DOHH2 (cell line): ENCODE data around the gene DDR1.

Experiments used
- H3F3A ChIP-seq: fragments of 200-600 bp; sonication (generic), shearing (Covaris generic); 2 replicates; pipeline ENCODE4 v1.6.0; 2016; ENCODE audit warnings: antibody characterized with exemption, mild to moderate bottlenecking; ENCODE audit not compliant: control insufficient read depth, insufficient read depth
- H3K27ac ChIP-seq: fragments of 200-600 bp; sonication (generic); 2 replicates; pipeline ENCODE4 v1.5.1; 2014; ENCODE audit warnings: low read depth, mild to moderate bottlenecking, low read length, moderate library complexity
- H3K27me3 ChIP-seq: fragments of 200-600 bp; sonication (generic); 2 replicates; pipeline ENCODE4 v1.6.1; 2014; ENCODE audit warnings: mild to moderate bottlenecking, low read length, mixed read lengths; ENCODE audit not compliant: control insufficient read depth
- H3K36me3 ChIP-seq: fragments of 200-600 bp; sonication (generic); 2 replicates; pipeline ENCODE4 v1.6.1; 2014; ENCODE audit warnings: mild to moderate bottlenecking, low read length, moderate library complexity, mixed read lengths; ENCODE audit not compliant: control insufficient read depth
- H3K4me1 ChIP-seq: fragments of 200-600 bp; sonication (generic); 2 replicates; pipeline ENCODE4 v1.6.1; 2014; ENCODE audit warnings: mild to moderate bottlenecking, low read length, mixed read lengths; ENCODE audit not compliant: control insufficient read depth
- H3K4me2 ChIP-seq: fragments of 200-600 bp; sonication (generic); 2 replicates; pipeline ENCODE4 v1.6.0; 2014; ENCODE audit warnings: mild to moderate bottlenecking, low read length, moderate library complexity
- H3K4me3 ChIP-seq: fragments of 200-600 bp; sonication (generic); 2 replicates; pipeline ENCODE4 v1.5.1; 2014; ENCODE audit warnings: mild to moderate bottlenecking, low read length, mixed read lengths
- H3K79me2 ChIP-seq: fragments of 200-600 bp; sonication (generic); 2 replicates; pipeline ENCODE4 v1.6.1; 2014; ENCODE audit warnings: mild to moderate bottlenecking, low read length, mixed read lengths; ENCODE audit not compliant: control insufficient read depth
- H3K9me2 ChIP-seq: fragments of 200-600 bp; sonication (generic); replicated peaks from 2 replicates; pipeline ENCODE4 v1.6.1; 2014; ENCODE audit warnings: mild to moderate bottlenecking, low read length, mixed read lengths; ENCODE audit not compliant: control insufficient read depth
- H3K9me3 ChIP-seq: fragments of 200-600 bp; sonication (generic); 2 replicates; pipeline ENCODE4 v1.6.1; 2014; ENCODE audit warnings: antibody characterized with exemption, low read length, mixed read lengths; ENCODE audit not compliant: control insufficient read depth, insufficient read depth
- H4K20me1 ChIP-seq: fragments of 200-600 bp; sonication (generic); 2 replicates; pipeline ENCODE4 v1.6.0; 2014; ENCODE audit warnings: low read depth, mild to moderate bottlenecking, antibody characterized with exemption, low read length, moderate library complexity; ENCODE audit not compliant: control insufficient read depth, insufficient read depth
- CTCF ChIP-seq: fragments of 200-600 bp; sonication (generic); IDR thresholded peaks from one replicate; pipeline ENCODE4 v1.5.1; 2014; ENCODE audit warnings: antibody characterized with exemption, mild to moderate bottlenecking, low read depth, low read length; ENCODE audit not compliant: poor library complexity, severe bottlenecking
- EZH2phosphoT487 ChIP-seq: fragments of 200-600 bp; sonication (generic); IDR thresholded peaks from 2 replicates; pipeline ENCODE4 v1.6.1; 2017; ENCODE audit warnings: borderline replicate concordance, mild to moderate bottlenecking, antibody characterized with exemption, low read length, moderate library complexity, mixed read lengths

Gene DDR1

GRCh38 chr6:30935018-30935417, 50.7 kb downstream of the DDR1 start:
- H3K36me3 ChIP-seq, result no peaks in the 10 kb centered on the region
- H3K27ac ChIP-seq, result no peak overlapping the region
- H3K79me2 ChIP-seq, result no peaks in the 10 kb centered on the region
- H4K20me1 ChIP-seq, result no peaks in the 10 kb centered on the region
- no peak overlapping the region for H3K4me3 ChIP-seq
- H3K4me2 ChIP-seq, result no peak overlapping the region
- TF ChIP-seq CTCF (no peak), EZH2phosphoT487 (no peak)
- no peaks in the 10 kb centered on the region for H3F3A ChIP-seq
- H3K9me3 ChIP-seq, result no peaks in the 10 kb centered on the region
- H3K4me1 ChIP-seq, result no peaks in the 10 kb centered on the region
- H3K9me2 ChIP-seq, result no peaks in the 10 kb centered on the region
- peaks cover 17% of the 10 kb centered on the region; the same call in 1 of the 2 replicates for H3K27me3 ChIP-seq

GRCh38 chr6:30937265-30937664, 52.9 kb downstream of the DDR1 start:
- Histone ChIP-seq H3K36me3 (no peaks in the 10 kb centered on the region), H3F3A (no peaks in the 10 kb centered on the region), H4K20me1 (no peaks in the 10 kb centered on the region), H3K27ac (no peak overlapping the region), H3K4me2 (no peak overlapping the region), H3K9me2 (no peaks in the 10 kb centered on the region), H3K79me2 (no peaks in the 10 kb centered on the region), H3K4me3 (no peak overlapping the region), H3K9me3 (no peaks in the 10 kb centered on the region), H3K27me3 (peaks cover 22% of the 10 kb centered on the region; the same call in 1 of the 2 replicates), H3K4me1 (no peaks in the 10 kb centered on the region)
- TF ChIP-seq CTCF (no peak), EZH2phosphoT487 (no peak)

GRCh38 chr6:30938730-30939129, 54.4 kb downstream of the DDR1 start:
- Histone ChIP-seq H3K4me3 (no peak overlapping the region), H3K4me2 (no peak overlapping the region), H4K20me1 (no peaks in the 10 kb centered on the region), H3K27me3 (peaks cover 28% of the 10 kb centered on the region; the same call in 1 of the 2 replicates), H3K9me2 (no peaks in the 10 kb centered on the region), H3K27ac (no peak overlapping the region), H3K79me2 (no peaks in the 10 kb centered on the region), H3K36me3 (no peaks in the 10 kb centered on the region), H3F3A (no peaks in the 10 kb centered on the region), H3K9me3 (no peaks in the 10 kb centered on the region), H3K4me1 (no peaks in the 10 kb centered on the region)
- no peak for TF ChIP-seq CTCF

GRCh38 chr6:30939473-30939872, 55.2 kb downstream of the DDR1 start:
- H3K36me3 ChIP-seq, result no peaks in the 10 kb centered on the region
- TF ChIP-seq CTCF, result no peak
- TF ChIP-seq EZH2phosphoT487, result no peak
- H3K4me3 ChIP-seq, result no peak overlapping the region
- H4K20me1 ChIP-seq, result no peaks in the 10 kb centered on the region
- H3K79me2 ChIP-seq, result no peaks in the 10 kb centered on the region
- no peaks in the 10 kb centered on the region for H3F3A ChIP-seq
- no peak overlapping the region for H3K4me2 ChIP-seq
- H3K4me1 ChIP-seq, result no peaks in the 10 kb centered on the region
- no peaks in the 10 kb centered on the region for H3K9me2 ChIP-seq
- no peaks in the 10 kb centered on the region for H3K9me3 ChIP-seq
- peaks cover 28% of the 10 kb centered on the region; the same call in 1 of the 2 replicates for H3K27me3 ChIP-seq
- H3K27ac ChIP-seq, result no peak overlapping the region
